ENCODE data around the gene GAB4.
"Not testable (repeated sequence)": the region's sequence is repeated elsewhere in the genome, so short reads cannot be mapped to it uniquely, and the experiment has no call there.

GAB4 gene

DNA sequence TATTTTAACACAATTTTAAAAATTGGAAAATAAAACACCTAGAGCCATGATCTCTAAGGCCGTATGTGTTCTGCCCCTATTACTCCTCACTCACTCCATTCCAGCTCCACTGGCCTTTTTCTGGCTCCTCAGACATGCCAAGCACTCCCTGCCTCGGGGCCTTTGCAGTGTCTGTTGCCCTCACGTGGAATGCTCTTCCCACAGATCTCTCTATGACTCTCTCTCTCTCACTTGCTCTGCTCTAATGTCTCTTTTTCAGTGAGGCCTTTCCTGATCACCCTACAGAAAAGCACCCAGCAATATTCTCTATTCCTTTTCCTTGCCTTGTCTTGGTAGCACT is 6.0 kb upstream of the GAB4 start:
- not testable (repeated sequence) for H3K9me3 ChIP-seq (ENCODE audit: control insufficient read depth, insufficient read depth, low read length); H3K4me1 ChIP-seq (ENCODE audit: insufficient read depth, low read length); H3K9ac ChIP-seq (ENCODE audit: low read depth, low read length); H3K36me3 ChIP-seq (ENCODE audit: insufficient read depth, low read length)

DNA sequence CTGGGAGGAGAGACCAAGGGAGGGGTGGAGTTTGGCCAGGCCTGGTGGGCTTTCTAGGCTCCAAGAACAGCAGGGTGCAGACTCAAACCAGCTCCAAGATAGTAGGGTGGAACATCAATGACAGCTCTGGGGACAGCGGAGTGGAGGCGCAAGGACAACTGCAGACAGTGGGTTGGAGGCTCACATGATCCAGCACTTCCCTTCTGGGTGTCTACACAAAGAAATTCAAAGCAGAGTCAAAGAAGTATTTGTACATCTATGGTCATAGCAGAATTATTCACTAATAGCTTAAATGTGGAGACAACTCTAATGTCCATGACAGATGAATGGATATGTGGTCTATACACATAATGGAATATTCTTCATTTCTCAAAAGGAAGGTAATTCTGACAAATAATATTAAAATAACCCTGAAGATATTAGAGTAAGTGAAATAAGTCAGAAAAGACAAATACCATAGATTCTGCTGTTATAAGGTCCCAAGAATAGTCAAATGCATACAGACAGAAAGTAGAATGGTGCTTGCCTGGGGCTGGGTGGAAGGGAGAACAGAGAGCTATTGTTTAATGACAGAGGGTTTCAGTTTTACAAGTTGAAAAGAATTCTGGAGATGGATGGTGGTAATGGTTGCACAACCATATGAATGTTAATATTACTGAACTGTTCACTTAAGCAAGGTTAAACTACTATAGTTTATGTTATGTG is 5.5 kb upstream of the GAB4 start:
- H3K36me3 ChIP-seq (ENCODE audit: insufficient read depth, low read length) = no peaks in the 10 kb centered on the region
- H3K9me3 ChIP-seq (ENCODE audit: control insufficient read depth, insufficient read depth, low read length) = no peaks in the 10 kb centered on the region
- no peaks in the 10 kb centered on the region for H3K4me1 ChIP-seq (ENCODE audit: insufficient read depth, low read length)
- H3K9ac ChIP-seq (ENCODE audit: low read depth, low read length) = no peak overlapping the region

DNA sequence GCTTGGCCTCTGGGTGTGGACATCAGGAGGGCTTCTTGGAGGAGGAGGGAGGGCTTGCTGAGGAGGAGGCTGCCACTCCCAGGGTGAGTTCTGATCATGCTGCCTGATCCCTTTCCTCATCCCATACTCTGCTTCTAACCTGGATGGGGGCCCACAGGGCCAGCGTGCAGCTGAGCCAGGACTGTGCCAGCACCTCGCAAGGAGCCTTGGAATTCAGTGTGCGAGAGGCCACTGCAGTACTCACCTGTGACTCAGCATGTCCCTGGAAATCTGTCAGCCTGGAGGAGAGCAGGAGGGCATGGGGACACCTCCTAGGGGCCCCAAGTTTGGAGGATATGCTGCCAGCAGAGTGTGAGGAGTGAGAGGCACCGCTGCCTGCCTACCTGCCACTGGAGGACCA is 4.2 kb upstream of the GAB4 start:
- no peaks in the 10 kb centered on the region; the same call in 1 of the 2 replicates for H3K9me3 ChIP-seq (ENCODE audit: control insufficient read depth, insufficient read depth, low read length)
- H3K9ac ChIP-seq (ENCODE audit: low read depth, low read length) = no peak overlapping the region
- no peaks in the 10 kb centered on the region for H3K36me3 ChIP-seq (ENCODE audit: insufficient read depth, low read length)
- no peaks in the 10 kb centered on the region for H3K4me1 ChIP-seq (ENCODE audit: insufficient read depth, low read length)

DNA sequence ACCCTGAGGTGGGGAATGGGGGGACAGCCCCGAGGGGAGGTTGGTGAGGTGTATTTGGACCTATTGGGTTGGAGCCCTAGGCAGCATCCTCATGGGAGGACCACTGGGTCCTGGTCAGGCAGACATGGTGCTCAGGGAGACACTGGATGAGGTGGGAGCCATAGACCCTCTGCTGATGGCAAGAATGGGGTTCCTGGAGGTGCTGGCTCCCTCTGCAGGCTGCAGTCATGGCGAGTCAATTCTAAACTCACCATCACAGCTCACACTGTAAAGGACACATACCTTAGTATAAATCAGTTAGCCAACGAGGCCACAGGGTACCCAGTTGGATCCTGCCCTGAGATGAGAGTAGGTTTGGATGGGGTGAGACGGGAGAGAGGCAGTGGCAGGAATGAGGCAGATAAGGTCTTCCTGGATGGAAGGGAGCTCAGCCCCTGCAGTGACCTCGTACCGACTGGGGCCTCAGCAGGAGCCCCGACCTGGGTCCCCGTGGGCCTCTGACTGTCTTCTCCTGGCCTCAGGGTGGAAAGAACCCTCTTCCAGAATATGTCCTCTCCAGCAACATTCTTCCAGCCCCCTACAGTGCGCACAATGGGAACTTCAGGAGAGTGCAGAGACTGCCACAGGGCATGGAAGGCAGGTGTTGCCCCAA is 1.7 kb upstream of the GAB4 start:
- H3K4me1 ChIP-seq (ENCODE audit: insufficient read depth, low read length) = no peaks in the 10 kb centered on the region
- no peaks in the 10 kb centered on the region for H3K36me3 ChIP-seq (ENCODE audit: insufficient read depth, low read length)
- no peak overlapping the region for H3K9ac ChIP-seq (ENCODE audit: low read depth, low read length)
- H3K9me3 ChIP-seq (ENCODE audit: control insufficient read depth, insufficient read depth, low read length) = no peaks in the 10 kb centered on the region; the same call in 1 of the 2 replicates

DNA sequence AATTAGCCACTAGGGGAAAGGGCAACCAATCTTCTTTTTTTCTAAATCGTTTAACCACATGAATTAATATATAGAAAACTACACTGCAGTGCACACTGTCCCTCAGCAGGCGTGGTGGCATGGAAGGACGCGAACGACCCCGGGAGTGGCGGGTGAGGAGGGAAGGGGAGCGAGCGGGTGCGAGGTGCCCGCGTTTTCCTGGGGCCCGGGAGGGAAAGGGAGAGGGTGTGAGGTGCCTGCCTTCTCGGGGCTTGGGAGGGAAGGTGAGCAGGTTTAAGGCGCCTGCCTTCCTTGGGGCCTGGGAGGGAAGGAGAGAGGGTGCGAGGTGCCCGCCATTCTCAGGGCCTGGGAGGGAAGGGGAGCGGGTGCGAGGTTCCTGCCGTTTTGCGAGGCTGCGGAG is 765 bp downstream of the GAB4 start:
- Histone ChIP-seq H3K9ac (ENCODE audit: low read depth, low read length) (peak overlapping the region; percentile 34; the same call in 1 of the 2 replicates), H3K9me3 (ENCODE audit: control insufficient read depth, insufficient read depth, low read length) (no peaks in the 10 kb centered on the region; the same call in 1 of the 2 replicates), H3K4me1 (ENCODE audit: insufficient read depth, low read length) (no peaks in the 10 kb centered on the region), H3K36me3 (ENCODE audit: insufficient read depth, low read length) (no peaks in the 10 kb centered on the region)

DNA sequence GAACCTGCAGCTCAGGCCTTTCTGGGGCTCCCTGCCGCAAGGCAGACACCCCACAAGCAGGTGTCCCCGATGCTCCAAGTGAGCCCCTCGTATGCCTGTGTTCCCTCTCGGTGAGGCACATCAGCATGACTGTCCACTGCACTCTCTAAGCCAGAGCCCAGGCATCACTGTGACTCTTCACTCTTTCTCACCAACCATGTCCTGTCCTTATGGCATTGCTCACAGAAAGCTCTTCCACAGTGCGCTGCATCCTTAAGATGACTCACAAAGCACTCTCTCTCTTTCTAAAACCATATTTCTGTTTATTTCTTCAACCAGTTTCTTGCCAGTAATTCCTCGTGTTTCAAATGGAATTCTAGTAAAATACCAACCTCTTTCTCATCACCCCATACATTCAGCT is 18.1 kb downstream of the GAB4 start:
- H3K9ac ChIP-seq (ENCODE audit: low read depth, low read length) = no peak overlapping the region
- 0 out of 2 replicates have a peak, but pooled peaks cover 4% of the 10 kb centered on the region for H3K9me3 ChIP-seq (ENCODE audit: control insufficient read depth, insufficient read depth, low read length)
- H3K4me1 ChIP-seq (ENCODE audit: insufficient read depth, low read length) = no peaks in the 10 kb centered on the region
- H3K36me3 ChIP-seq (ENCODE audit: insufficient read depth, low read length) = no peaks in the 10 kb centered on the region

DNA sequence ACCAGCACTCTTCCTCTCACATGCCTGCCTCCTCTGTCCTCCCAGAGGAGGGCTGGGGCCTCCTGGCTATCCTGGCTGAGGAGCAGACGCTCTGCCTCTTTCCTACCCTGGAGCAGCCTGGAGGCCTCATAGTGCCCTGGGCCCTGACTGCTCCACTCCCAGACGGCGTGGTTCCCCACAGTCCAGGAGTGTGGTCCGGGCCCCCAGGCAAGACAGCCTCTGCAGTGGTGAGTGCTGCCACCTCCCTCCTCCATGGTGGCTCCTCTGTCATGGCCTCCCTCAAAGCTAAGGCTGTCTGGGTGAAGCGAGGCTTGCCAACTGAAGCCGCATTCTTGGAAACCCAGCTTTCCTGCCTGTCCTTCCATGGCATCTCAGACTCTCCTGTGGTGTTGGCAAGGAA is 19.8 kb downstream of the GAB4 start:
- H3K9ac ChIP-seq (ENCODE audit: low read depth, low read length) = no peak overlapping the region
- H3K36me3 ChIP-seq (ENCODE audit: insufficient read depth, low read length) = no peaks in the 10 kb centered on the region
- H3K4me1 ChIP-seq (ENCODE audit: insufficient read depth, low read length) = no peaks in the 10 kb centered on the region
- H3K9me3 ChIP-seq (ENCODE audit: control insufficient read depth, insufficient read depth, low read length) = 0 out of 2 replicates have a peak, but pooled peaks cover 4% of the 10 kb centered on the region

DNA sequence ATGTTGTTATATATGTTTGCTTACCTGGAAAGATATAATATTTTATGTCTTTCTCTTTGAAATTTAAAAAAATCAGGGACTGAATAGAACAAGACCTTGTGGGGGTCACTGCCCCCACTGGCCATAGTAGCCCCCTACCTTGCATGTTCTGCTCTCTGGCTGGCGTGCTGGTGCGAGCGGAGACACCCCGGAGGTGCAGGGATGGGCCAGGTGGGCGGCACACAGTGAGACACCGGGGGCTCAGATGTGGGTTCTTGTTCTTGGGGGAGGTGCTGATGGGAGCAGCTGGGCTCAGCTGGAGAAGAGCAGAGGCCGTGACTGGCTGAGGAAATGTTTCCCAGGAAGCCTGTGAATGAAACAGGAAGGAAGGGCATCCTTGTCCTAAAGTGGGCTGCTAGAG is 20.2 kb downstream of the GAB4 start:
- Histone ChIP-seq H3K9me3 (ENCODE audit: control insufficient read depth, insufficient read depth, low read length) (peaks cover 4% of the 10 kb centered on the region; the same call in 1 of the 2 replicates), H3K36me3 (ENCODE audit: insufficient read depth, low read length) (no peaks in the 10 kb centered on the region), H3K9ac (ENCODE audit: low read depth, low read length) (no peak overlapping the region), H3K4me1 (ENCODE audit: insufficient read depth, low read length) (no peaks in the 10 kb centered on the region)

DNA sequence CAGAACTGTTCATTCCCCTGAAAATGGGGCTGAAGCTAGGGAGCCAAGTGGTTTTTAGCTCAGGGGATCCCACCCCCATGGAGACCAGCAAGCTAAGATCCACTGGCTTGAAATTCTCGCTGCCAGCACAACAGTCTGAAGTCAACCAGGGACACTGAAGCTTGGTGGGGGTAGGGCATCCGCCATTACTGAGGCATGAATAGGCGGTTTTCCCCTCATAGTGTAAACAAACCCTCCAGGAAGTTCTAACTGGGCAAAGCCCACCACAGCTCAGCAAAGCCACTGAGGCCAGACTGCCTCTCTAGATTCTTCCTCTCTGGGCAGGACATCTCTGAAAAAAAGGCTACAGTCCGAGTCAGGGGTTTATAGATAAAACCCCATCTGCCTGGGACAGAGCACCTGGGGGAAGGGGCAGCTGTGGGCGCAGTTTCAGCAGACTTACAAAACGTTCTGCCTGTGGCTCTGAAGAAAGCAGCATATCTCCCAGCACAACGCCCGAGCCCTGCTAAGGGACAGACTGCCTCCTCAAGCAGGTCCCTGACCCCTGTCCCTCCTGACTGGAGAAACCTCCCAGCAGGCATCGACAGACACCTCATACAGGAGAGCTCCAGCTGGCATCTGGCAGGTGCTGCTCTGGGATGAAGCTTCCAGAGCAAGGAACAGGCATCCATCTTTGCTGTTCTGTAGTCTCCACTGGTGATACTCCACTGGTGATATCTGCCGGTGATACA is 32.7 kb downstream of the GAB4 start:
- Histone ChIP-seq H3K36me3 (ENCODE audit: insufficient read depth, low read length) (no peaks in the 10 kb centered on the region), H3K4me1 (ENCODE audit: insufficient read depth, low read length) (no peaks in the 10 kb centered on the region), H3K9me3 (ENCODE audit: control insufficient read depth, insufficient read depth, low read length) (no peaks in the 10 kb centered on the region), H3K9ac (ENCODE audit: low read depth, low read length) (no peak overlapping the region)

DNA sequence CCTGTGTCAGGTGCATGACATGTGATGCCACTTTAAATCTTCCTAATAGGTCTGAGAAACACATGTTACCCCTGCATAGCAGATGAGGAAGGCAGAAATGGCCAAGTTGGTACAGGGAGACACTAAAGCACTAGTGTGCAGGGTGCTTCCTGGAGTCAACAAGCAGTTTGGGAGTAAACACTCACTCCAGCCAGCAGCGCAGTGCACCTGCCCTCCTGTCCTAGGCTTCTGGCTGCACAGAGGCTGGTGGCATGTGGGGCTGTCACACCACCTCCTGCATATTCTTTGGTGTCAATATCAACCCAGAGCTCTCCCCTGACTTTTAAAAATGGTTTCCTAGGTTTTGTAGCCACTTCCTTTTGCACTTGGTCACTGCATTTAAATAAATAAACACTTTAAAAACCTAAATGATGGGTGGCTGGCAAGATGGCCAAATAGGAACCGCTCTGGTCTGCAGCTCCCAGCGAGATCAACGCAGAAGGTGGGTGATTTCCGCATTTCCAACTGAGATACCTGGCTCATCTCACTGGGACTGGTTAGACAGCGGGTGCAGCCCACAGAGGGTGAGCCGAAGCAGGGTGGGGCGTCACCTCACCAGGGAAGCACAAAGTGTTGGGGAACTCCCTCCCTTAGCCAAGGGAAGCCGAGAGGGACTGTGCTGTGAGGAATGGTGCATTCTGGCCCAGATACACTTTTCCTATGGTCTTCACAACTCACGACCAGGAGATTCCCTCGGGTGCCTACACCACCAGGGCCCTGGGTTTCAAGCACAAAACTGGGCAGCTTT is 33.5 kb downstream of the GAB4 start:
- Histone ChIP-seq H3K9ac (ENCODE audit: low read depth, low read length) (no peak overlapping the region), H3K4me1 (ENCODE audit: insufficient read depth, low read length) (no peaks in the 10 kb centered on the region), H3K9me3 (ENCODE audit: control insufficient read depth, insufficient read depth, low read length) (no peaks in the 10 kb centered on the region), H3K36me3 (ENCODE audit: insufficient read depth, low read length) (no peaks in the 10 kb centered on the region)

DNA sequence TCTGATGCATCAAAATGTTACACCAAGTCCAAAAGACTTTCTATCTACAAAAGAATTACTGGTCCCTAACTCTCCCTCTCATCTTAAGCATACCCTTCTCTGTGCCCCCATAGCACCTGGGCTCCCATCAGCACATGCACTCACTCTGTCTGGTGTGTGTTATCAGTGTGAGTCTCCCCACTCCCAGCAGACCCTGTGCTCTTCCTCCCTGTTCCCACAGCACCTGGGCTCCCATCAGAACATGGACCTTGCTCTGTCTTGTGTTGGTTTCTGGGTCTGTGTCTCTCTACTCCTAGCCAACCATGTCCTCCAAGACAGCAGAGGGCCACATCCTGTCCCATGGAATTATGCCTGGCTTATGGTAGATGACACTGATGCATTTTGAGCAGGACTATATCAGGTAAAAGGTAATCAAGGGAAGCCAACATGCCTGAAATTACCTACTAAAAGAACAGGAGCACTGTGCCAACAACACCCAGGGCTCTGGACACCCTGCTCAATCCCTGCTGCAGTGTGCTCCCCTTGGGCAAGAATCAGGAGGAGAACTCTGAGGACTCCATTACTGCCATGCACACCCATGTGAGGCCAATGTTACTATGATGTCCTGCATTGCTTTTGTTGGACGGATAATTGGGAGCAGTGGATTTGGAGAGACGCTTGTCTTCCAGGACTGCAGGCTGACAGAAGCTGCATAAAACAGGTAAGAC is 34.3 kb downstream of the GAB4 start:
- Histone ChIP-seq H3K36me3 (ENCODE audit: insufficient read depth, low read length) (no peaks in the 10 kb centered on the region), H3K4me1 (ENCODE audit: insufficient read depth, low read length) (no peaks in the 10 kb centered on the region), H3K9ac (ENCODE audit: low read depth, low read length) (no peak overlapping the region), H3K9me3 (ENCODE audit: control insufficient read depth, insufficient read depth, low read length) (no peaks in the 10 kb centered on the region)

DNA sequence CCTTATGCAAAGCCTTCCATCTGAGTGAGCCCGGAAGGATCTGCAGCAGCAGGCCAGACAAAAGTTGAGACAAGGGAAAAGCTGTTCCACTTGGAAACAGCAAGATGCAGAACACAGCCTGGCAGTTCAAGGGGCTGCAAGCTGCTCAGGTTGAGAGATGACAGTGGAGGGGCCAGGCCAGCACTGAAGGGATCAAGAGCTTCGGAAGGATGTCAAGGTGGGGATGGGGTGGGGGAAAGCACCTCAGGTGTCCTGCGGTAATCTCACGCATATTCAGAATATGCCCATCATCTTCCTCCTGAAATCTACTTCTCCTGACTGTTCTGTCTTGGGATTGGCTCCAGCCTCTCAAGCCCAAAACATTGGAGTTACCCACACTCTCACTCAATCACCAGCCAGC is 35.7 kb downstream of the GAB4 start:
- Histone ChIP-seq H3K4me1 (ENCODE audit: insufficient read depth, low read length) (no peaks in the 10 kb centered on the region), H3K9me3 (ENCODE audit: control insufficient read depth, insufficient read depth, low read length) (no peaks in the 10 kb centered on the region), H3K36me3 (ENCODE audit: insufficient read depth, low read length) (no peaks in the 10 kb centered on the region), H3K9ac (ENCODE audit: low read depth, low read length) (no peak overlapping the region)

DNA sequence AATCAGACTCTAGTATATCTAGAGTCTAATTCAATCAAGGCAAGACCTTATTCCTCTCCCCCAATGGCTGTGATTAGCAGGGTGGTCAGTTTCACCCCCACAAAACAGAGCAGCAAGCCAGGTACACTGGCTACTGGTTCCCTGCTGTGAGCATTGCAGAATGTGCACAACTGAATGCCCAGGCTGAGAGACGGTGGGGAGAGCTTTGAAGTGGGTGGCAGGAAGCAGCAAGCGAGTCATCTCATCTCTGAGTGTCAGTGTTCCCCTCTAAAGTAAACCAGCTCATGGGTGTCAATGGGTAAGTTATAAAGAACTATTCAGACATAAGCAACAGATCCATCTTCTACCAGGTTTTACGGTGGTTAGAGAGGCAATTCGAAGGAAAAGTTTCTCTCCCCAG is 37.6 kb downstream of the GAB4 start:
- Histone ChIP-seq H3K4me1 (ENCODE audit: insufficient read depth, low read length) (no peaks in the 10 kb centered on the region), H3K9me3 (ENCODE audit: control insufficient read depth, insufficient read depth, low read length) (no peaks in the 10 kb centered on the region), H3K9ac (ENCODE audit: low read depth, low read length) (no peak overlapping the region), H3K36me3 (ENCODE audit: insufficient read depth, low read length) (no peaks in the 10 kb centered on the region)

All from ES-I3 (cell line).